ENCODE measurements around the gene AGMO. TPM values are rescaled to one million over a fixed set of nuclear protein-coding genes. Genes with fewer than 3 reads are reported as not detected.

AGMO gene
- total RNA-seq, 1 experiment from 2014 or later: not detected

DNA sequence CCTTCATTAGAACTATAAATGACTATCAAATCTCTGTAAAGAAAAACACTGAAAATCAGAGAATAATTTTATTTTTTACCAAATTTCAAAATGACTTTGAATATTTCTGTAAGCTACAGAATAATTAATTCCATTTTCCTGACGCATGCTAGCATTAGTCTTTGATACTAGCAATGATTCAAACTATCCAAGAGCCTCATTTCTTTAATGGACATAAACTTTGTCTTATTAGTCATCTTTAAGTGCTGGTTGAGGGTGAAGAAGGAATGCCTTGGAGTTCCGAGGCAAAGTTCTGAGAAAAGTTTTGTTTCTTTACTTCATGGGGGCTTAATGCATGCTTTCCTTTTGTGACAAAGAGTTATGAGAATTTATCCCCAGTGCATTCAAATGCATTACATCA, 137.3 kb downstream of the AGMO start:
- ChIA-PET POLR2A (no interaction called here), RAD21 (ENCODE audit: low non-redundant PET in 1 of 2, low total read pairs in 2 of 2, uncharacterized antibody in 2 of 2, unreplicated experiment in 2 of 2) (no interaction called here), CTCF (no interaction called here)
- Histone ChIP-seq H3K9me2 (ENCODE audit: insufficient read depth) (no peaks in the 10 kb centered on the region), H3K9ac (ENCODE audit: low read length) (no peak overlapping the region), H3K27ac (ENCODE audit: low read depth, low read length) (no peak overlapping the region), H2AFZ (ENCODE audit: low read depth, low read length, poor library complexity, severe bottlenecking) (no peak overlapping the region), H3K27me3 (ENCODE audit: insufficient read depth, low read length) (no peaks in the 10 kb centered on the region), H3K79me2 (ENCODE audit: insufficient read depth, low read length) (no peaks in the 10 kb centered on the region), H3K9me3 (ENCODE audit: control insufficient read depth in 1 of 2, insufficient read depth in 1 of 2, low read depth in 1 of 2, low read length in 2 of 2) (no peaks in the 10 kb centered on the region), H3K4me1 (ENCODE audit: control insufficient read depth in 1 of 2, insufficient read depth in 2 of 2, low read length in 2 of 2) (no peaks in the 10 kb centered on the region), H3K4me2 (ENCODE audit: low read length) (no peak overlapping the region), H3K36me3 (ENCODE audit: control insufficient read depth in 1 of 2, insufficient read depth in 2 of 2, low read length in 2 of 2) (no peaks in the 10 kb centered on the region), H3K4me3 (replicated peaks in 1 of 2; ENCODE audit: low read depth in 1 of 2, low read length in 2 of 2) (no peak overlapping the region), H4K20me1 (ENCODE audit: insufficient read depth) (no peaks in the 10 kb centered on the region)
- no TSS peak for BruUV-seq (replicated peaks)
- ATAC-seq (no peak), DNase-seq (ENCODE audit: low read depth, low spot score) (no peak)
- intact Hi-C loops (cut with micrococcal nuclease): no loop called here
- no peak for TF ChIP-seq EZH2phosphoT487 (IDR thresholded peaks at IDR 0.05; ENCODE audit: borderline replicate concordance)
- TF ChIP-seq SRF (IDR thresholded peaks at IDR 0.05; ENCODE audit: low read depth): no peak
- TF ChIP-seq YY1 (IDR thresholded peaks at IDR 0.05; ENCODE audit: extremely low read depth, insufficient replicate concordance, low read depth, low read length): no peak
- no peak for TF ChIP-seq CBX3 (IDR thresholded peaks at IDR 0.05; ENCODE audit: low read depth)
- TF ChIP-seq FOSL1 (IDR thresholded peaks at IDR 0.05; ENCODE audit: low read depth): no peak
- TF ChIP-seq, protein P1, sequence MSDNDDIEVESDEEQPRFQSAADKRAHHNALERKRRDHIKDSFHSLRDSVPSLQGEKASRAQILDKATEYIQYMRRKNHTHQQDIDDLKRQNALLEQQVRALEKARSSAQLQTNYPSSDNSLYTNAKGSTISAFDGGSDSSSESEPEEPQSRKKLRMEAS (IDR thresholded peaks at IDR 0.05): no peak
- TF ChIP-seq REST (IDR thresholded peaks at IDR 0.05; ENCODE audit: low read depth): no peak
- no peak for TF ChIP-seq SIN3A (IDR thresholded peaks at IDR 0.05; ENCODE audit: low read depth)
